Stimulated activated CD4-positive, alpha-beta T cell treated with anti-CD3 and anti-CD28 coated beads, Interleukin-2, amount 100 ng/mL, for 4 hours (primary cell): Measurements from ENCODE around the gene PAWR.

Experiments used
- DNase-seq: peaks from one replicate; pipeline ENCODE4 v3.0.0-alpha.2; 2020; ENCODE audit warnings: low read depth

Gene PAWR

GRCh38 chr12:79690638-79691510 is at the start of gene PAWR:
Gene PAWR, minus strand, starts transcription at chr12:79690964. Its CDS starts 720 bp downstream, at chr12:79690244.
- no peak for DNase-seq

- DNase-seq: no peak
Observed at GRCh38 chr12:79737875-79738718, 47.3 kb upstream of the PAWR start.

- no peak for DNase-seq
Observed at GRCh38 chr12:79732638-79733037, 41.9 kb upstream of the PAWR start.

- no peak for DNase-seq
Observed at GRCh38 chr12:79725987-79726386, 35.2 kb upstream of the PAWR start.

GRCh38 chr12:79717006-79717405 is 26.2 kb upstream of the PAWR start:
- DNase-seq: no peak

GRCh38 chr12:79715308-79715707 is 24.5 kb upstream of the PAWR start:
- DNase-seq: no peak

- DNase-seq: no peak
Observed at GRCh38 chr12:79710707-79711483, 20.1 kb upstream of the PAWR start.

GRCh38 chr12:79707830-79708229 is 17.1 kb upstream of the PAWR start:
- no peak for DNase-seq

GRCh38 chr12:79706676-79707075 is 15.9 kb upstream of the PAWR start:
- no peak for DNase-seq

GRCh38 chr12:79706156-79706555 is 15.4 kb upstream of the PAWR start:
- DNase-seq: no peak

- no peak for DNase-seq
Observed at GRCh38 chr12:79698966-79699365, 8.2 kb upstream of the PAWR start.

- DNase-seq: no peak
Observed at GRCh38 chr12:79696416-79696815, 5.7 kb upstream of the PAWR start.

GRCh38 chr12:79692860-79693577 is 2.3 kb upstream of the PAWR start:
- DNase-seq: no peak

GRCh38 chr12:79691511-79692248 is 916 bp upstream of the PAWR start:
- no peak for DNase-seq

- no peak for DNase-seq
Observed at GRCh38 chr12:79690142-79690637, 574 bp downstream of the PAWR start.

GRCh38 chr12:79689477-79690141 is 1.2 kb downstream of the PAWR start:
- DNase-seq: no peak

- DNase-seq: no peak
Observed at GRCh38 chr12:79689061-79689476, 1.7 kb downstream of the PAWR start.

GRCh38 chr12:79688376-79689060 is 2.2 kb downstream of the PAWR start:
- DNase-seq: no peak

- DNase-seq: no peak
Observed at GRCh38 chr12:79687711-79688260, 3.0 kb downstream of the PAWR start.
